CD14-positive monocyte (primary cell): ENCODE results near the gene IL22RA1. TPM values are rescaled to one million over a fixed set of nuclear protein-coding genes. Genes with fewer than 3 reads are reported as not detected.

Source experiments
- DNase-seq, 3 donors: peaks; one replicate each; pipeline ENCODE4 v3.0.0-alpha.2; 2011 to 2022
- H2AFZ ChIP-seq: 2 replicates; pipeline ENCODE4 v1.6.0; 2012; ENCODE audit warnings: mild to moderate bottlenecking, low read depth, low read length, inconsistent platforms; ENCODE audit not compliant: insufficient read depth, poor library complexity, severe bottlenecking
- H3K27ac ChIP-seq, 2 donors: 1 replicate in 1 of 2; 2 replicates in 1 of 2; pipeline ENCODE4 v1.5.1; 2012 to 2013; ENCODE audit warnings: low read length in 2 of 2, control low read depth in 1 of 2, inconsistent platforms in 1 of 2, low read depth in 1 of 2, mild to moderate bottlenecking in 1 of 2
- H3K27me3 ChIP-seq, 2 donors: one replicate each; pipeline versions ENCODE4 v1.6.0 to v1.6.1; 2011 to 2013; ENCODE audit warnings: low read length in 2 of 2; ENCODE audit not compliant: control insufficient read depth in 2 of 2, insufficient read depth in 2 of 2
- H3K36me3 ChIP-seq, 2 donors: replicated peaks in 1 of 2; 1 replicate in 1 of 2; 2 replicates in 1 of 2; pipeline versions ENCODE4 v1.5.1 to v1.6.1; 2012 to 2013; ENCODE audit warnings: low read length in 2 of 2, control low read depth in 1 of 2, inconsistent platforms in 1 of 2, mild to moderate bottlenecking in 1 of 2; ENCODE audit not compliant: insufficient read depth in 2 of 2, control insufficient read depth in 1 of 2
- H3K4me1 ChIP-seq, 2 donors: 1 replicate in 1 of 2; 2 replicates in 1 of 2; pipeline versions ENCODE4 v1.5.1 to v1.6.1; 2012 to 2013; ENCODE audit warnings: low read length in 2 of 2, control low read depth in 1 of 2, inconsistent platforms in 1 of 2, mild to moderate bottlenecking in 1 of 2, moderate library complexity in 1 of 2; ENCODE audit not compliant: insufficient read depth in 2 of 2, control insufficient read depth in 1 of 2
- H3K4me2 ChIP-seq: replicated peaks from 2 replicates; pipeline ENCODE3; 2012; ENCODE audit warnings: low read length, moderate library complexity, mild to moderate bottlenecking; ENCODE audit not compliant: poor library complexity, severe bottlenecking; ENCODE audit errors: extremely low read depth
- H3K4me3 ChIP-seq, 3 experiments: fragments of 200-600 bp in 1 of 3; sonication (generic) in 1 of 3; replicated peaks in 1 of 3; 1 replicate in 2 of 3; 2 replicates in 1 of 3; pipeline ENCODE4 v1.5.1; 2011 to 2013; ENCODE audit warnings: low read length in 3 of 3, mild to moderate bottlenecking in 3 of 3, control low read depth in 2 of 3, low read depth in 2 of 3, inconsistent platforms in 1 of 3, moderate library complexity in 1 of 3
- H3K79me2 ChIP-seq: 2 replicates; pipeline ENCODE4 v1.6.0; 2012; ENCODE audit warnings: mild to moderate bottlenecking, control low read depth, inconsistent platforms, low read length, moderate library complexity; ENCODE audit not compliant: insufficient read depth
- H3K9ac ChIP-seq: 2 replicates; pipeline ENCODE4 v1.6.0; 2017; ENCODE audit warnings: low read length, mild to moderate bottlenecking; ENCODE audit not compliant: insufficient read depth, poor library complexity, severe bottlenecking
- H3K9me3 ChIP-seq, 2 donors: replicated peaks in 1 of 2; 1 replicate in 1 of 2; 2 replicates in 1 of 2; pipeline versions ENCODE4 v1.5.1 to v1.6.1; 2012 to 2013; ENCODE audit warnings: low read length in 2 of 2, control low read depth in 1 of 2; ENCODE audit not compliant: control insufficient read depth in 1 of 2, insufficient read depth in 1 of 2
- H4K20me1 ChIP-seq: 2 replicates; pipeline ENCODE4 v1.6.0; 2012; ENCODE audit warnings: mild to moderate bottlenecking, low read length, control low read depth, moderate library complexity; ENCODE audit not compliant: insufficient read depth
- H3K27ac Mint-ChIP-seq, 7 donors: one replicate each; pipeline ENCODE4 v1.8.0; 2020; ENCODE audit warnings: mild to moderate bottlenecking in 7 of 7, mixed read lengths in 7 of 7, moderate library complexity in 6 of 7, inconsistent platforms in 2 of 7
- H3K27me3 Mint-ChIP-seq, 3 donors: one replicate each; pipeline ENCODE4 v1.8.0; 2021 to 2022; ENCODE audit warnings: low read depth in 3 of 3, mild to moderate bottlenecking in 3 of 3, mixed read lengths in 3 of 3, moderate library complexity in 3 of 3, inconsistent platforms in 1 of 3
- H3K36me3 Mint-ChIP-seq, 2 donors: one replicate each; pipeline ENCODE4 v1.8.0; 2020; ENCODE audit warnings: mixed read lengths in 2 of 2, inconsistent platforms in 1 of 2, mild to moderate bottlenecking in 1 of 2
- H3K4me1 Mint-ChIP-seq: one replicate; pipeline ENCODE4 v1.8.0; 2020; ENCODE audit warnings: mild to moderate bottlenecking, mixed read lengths
- H3K4me3 Mint-ChIP-seq, 2 donors: one replicate each; pipeline ENCODE4 v1.8.0; 2020; ENCODE audit warnings: mild to moderate bottlenecking in 2 of 2, mixed read lengths in 2 of 2, moderate library complexity in 1 of 2
- H3K9me3 Mint-ChIP-seq, 7 donors: one replicate each; pipeline ENCODE4 v1.8.0; 2020 to 2022; ENCODE audit warnings: mixed read lengths in 7 of 7, mild to moderate bottlenecking in 6 of 7, moderate library complexity in 6 of 7, inconsistent platforms in 2 of 7
- CTCF ChIP-seq: fragments of 200-600 bp; IDR thresholded peaks from one replicate; pipeline ENCODE4 v1.8.0; 2022; ENCODE audit warnings: antibody characterized with exemption, mild to moderate bottlenecking
- WGBS: methylation state at CpG from one replicate; pipeline ENCODE4 v1.1.5; 2013; ENCODE audit warnings: missing lambda C conversion rate; ENCODE audit not compliant: insufficient coverage; 5-methylcytosine and 5-hydroxymethylcytosine counted together
- intact Hi-C, 2 donors: fragments of 100-400 bp; cut with micrococcal nuclease; formaldehyde crosslinking; loops; one replicate each; pipeline versions ENCODE4 v1.15.0 to v1.15.1; 2023
- polyA plus RNA-seq, 3 donors: library from polyadenylated mRNA; depleted of rRNA in 1 of 3; unstranded in 2 of 3; stranded (reverse) in 1 of 3; fragments of 300-500 nt in 2 of 3; fragments of >200 nt in 1 of 3; fragmentation: Illumina TruSeq in 2 of 3; gene quantifications; 1 replicate in 2 of 3; 2 replicates in 1 of 3; pipeline ENCODE4 v1.2.3, GENCODE V29; 2012 to 2021

IL22RA1 gene
- polyA plus RNA-seq, 3 donors = not detected

GRCh38 chr1:24117722-24118409, 25.1 kb downstream of the IL22RA1 start:
- no peak for DNase-seq
- no peak overlapping the region for H3K4me3 ChIP-seq
- WGBS = 98% methylated on average over 6 of the region's 14 CpGs
- no peak overlapping the region for H2AFZ ChIP-seq
- H3K27me3 ChIP-seq = no peaks in the 10 kb centered on the region
- H3K4me1 ChIP-seq = no peaks in the 10 kb centered on the region
- H3K36me3 ChIP-seq = no peaks in the 10 kb centered on the region
- H3K9me3 Mint-ChIP-seq = peaks cover 0 to 2% (median 0%) of the 10 kb centered on the region in 7 donors
- H3K27me3 Mint-ChIP-seq = peaks cover 8 to 15% (median 11%) of the 10 kb centered on the region in 3 donors
- TF ChIP-seq CTCF = no peak
- no peaks in the 10 kb centered on the region for H3K36me3 Mint-ChIP-seq
- no peaks in the 10 kb centered on the region for H3K4me1 Mint-ChIP-seq
- intact Hi-C loops = no loop called here
- no peak overlapping the region for H3K27ac Mint-ChIP-seq
- no peaks in the 10 kb centered on the region for H3K9me3 ChIP-seq
- H3K79me2 ChIP-seq = no peaks in the 10 kb centered on the region
- no peak overlapping the region for H3K9ac ChIP-seq
- no peaks in the 10 kb centered on the region for H4K20me1 ChIP-seq
- H3K4me3 Mint-ChIP-seq = no peak overlapping the region
- no peak overlapping the region for H3K4me2 ChIP-seq
- H3K27ac ChIP-seq = no peak overlapping the region

- H3K9ac ChIP-seq = no peak overlapping the region
- H3K27me3 Mint-ChIP-seq = peaks cover 12 to 22% (median 12%) of the 10 kb centered on the region in 3 donors
- no peaks in the 10 kb centered on the region for H3K79me2 ChIP-seq
- no peak overlapping the region for H3K4me3 Mint-ChIP-seq
- H4K20me1 ChIP-seq = no peaks in the 10 kb centered on the region
- no peaks in the 10 kb centered on the region for H3K4me1 ChIP-seq
- H2AFZ ChIP-seq = no peak overlapping the region
- H3K9me3 ChIP-seq = no peaks in the 10 kb centered on the region
- H3K36me3 Mint-ChIP-seq = no peaks in the 10 kb centered on the region
- H3K9me3 Mint-ChIP-seq = peaks cover 0 to 2% (median 0%) of the 10 kb centered on the region in 7 donors
- no peaks in the 10 kb centered on the region for H3K36me3 ChIP-seq
- peaks cover 6% of the 10 kb centered on the region for H3K4me1 Mint-ChIP-seq
- H3K27ac Mint-ChIP-seq = no peak overlapping the region
- DNase-seq = no peak
- no peak for TF ChIP-seq CTCF
- intact Hi-C loops = no loop called here
- no peak overlapping the region for H3K4me2 ChIP-seq
- peaks cover 0 to 1% of the 10 kb centered on the region in 2 donors for H3K27me3 ChIP-seq
- WGBS = 100% methylated on average over 1 of the region's 2 CpGs
- no peak overlapping the region for H3K27ac ChIP-seq
- H3K4me3 ChIP-seq = no peak overlapping the region
These were observed 25.8 kb downstream of the IL22RA1 start for GRCh38 chr1:24117132-24117531.
